ENCODE results near the gene WFDC2. TPM values are rescaled to one million over a fixed set of nuclear protein-coding genes. Genes with fewer than 3 reads are reported as not detected.

Gene WFDC2
- total and polyA plus RNA-seq, 10 of the 15 experiments (the other 5 are each of a cell fraction or from before 2014, with no cell fraction given): 0.13 TPM; not detected in 9

DNA sequence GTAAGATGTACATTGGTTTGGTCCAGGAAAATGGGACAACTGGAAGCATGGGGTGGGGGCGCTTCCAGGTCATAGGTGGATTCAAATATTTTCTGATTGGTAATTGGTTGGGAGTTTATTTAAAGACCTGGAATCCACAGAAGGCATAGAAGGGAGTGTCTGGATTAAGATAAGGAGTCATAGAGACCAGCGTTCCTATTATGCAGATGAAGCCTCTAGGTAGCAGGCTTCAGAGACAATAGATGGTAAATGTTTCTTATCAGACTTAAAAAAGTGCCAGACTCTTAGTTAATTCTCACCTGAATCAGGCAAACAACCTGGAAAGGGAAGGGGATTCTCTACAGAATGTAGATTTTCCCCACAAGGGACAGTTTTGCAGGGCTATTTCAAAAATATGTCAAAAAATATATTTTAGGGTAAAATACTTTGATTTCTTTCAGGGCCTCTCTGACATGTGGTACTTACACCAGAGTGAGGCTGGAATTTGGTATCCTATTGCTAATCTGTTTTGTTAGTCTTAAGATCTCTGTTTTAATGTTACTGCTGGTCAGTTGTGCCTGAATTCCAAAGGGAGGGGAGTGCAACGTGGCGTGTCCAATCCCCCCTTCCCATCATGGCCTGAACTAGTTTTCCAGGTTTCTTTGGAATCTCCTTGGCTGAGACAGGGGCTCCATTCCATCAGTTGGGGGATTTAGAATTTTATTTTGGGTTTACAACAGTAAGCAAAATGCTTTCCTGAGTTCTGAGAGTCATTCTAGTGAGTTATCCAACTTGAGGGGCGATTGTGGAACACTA lies 28.5 kb upstream of the WFDC2 start (continued):
- TF ChIP-seq, protein P1, sequence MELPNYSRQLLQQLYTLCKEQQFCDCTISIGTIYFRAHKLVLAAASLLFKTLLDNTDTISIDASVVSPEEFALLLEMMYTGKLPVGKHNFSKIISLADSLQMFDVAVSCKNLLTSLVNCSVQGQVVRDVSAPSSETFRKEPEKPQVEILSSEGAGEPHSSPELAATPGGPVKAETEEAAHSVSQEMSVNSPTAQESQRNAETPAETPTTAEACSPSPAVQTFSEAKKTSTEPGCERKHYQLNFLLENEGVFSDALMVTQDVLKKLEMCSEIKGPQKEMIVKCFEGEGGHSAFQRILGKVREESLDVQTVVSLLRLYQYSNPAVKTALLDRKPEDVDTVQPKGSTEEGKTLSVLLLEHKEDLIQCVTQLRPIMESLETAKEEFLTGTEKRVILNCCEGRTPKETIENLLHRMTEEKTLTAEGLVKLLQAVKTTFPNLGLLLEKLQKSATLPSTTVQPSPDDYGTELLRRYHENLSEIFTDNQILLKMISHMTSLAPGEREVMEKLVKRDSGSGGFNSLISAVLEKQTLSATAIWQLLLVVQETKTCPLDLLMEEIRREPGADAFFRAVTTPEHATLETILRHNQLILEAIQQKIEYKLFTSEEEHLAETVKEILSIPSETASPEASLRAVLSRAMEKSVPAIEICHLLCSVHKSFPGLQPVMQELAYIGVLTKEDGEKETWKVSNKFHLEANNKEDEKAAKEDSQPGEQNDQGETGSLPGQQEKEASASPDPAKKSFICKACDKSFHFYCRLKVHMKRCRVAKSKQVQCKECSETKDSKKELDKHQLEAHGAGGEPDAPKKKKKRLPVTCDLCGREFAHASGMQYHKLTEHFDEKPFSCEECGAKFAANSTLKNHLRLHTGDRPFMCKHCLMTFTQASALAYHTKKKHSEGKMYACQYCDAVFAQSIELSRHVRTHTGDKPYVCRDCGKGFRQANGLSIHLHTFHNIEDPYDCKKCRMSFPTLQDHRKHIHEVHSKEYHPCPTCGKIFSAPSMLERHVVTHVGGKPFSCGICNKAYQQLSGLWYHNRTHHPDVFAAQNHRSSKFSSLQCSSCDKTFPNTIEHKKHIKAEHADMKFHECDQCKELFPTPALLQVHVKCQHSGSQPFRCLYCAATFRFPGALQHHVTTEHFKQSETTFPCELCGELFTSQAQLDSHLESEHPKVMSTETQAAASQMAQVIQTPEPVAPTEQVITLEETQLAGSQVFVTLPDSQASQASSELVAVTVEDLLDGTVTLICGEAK (IDR thresholded peaks at IDR 0.05; ENCODE audit: borderline replicate concordance): no peak

DNA sequence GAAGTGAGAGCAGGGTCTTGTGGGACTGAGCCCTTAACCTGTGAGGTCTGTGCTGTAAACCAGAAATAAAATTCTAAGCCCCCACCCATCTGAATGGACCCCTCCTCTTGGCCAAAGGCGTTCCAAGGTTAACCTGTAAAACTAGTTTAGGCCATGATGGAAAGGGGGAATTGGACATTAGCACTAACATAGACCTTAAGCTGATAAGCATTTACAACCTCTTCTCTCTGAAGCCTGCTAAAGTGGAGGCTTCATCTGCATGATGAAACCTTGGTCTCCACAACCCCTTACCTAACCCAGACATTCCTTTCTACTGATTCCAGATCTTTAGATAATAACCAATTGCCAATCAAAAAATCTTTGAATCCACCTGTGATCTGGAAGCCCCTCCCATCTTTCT lies 27.8 kb upstream of the WFDC2 start:
- Histone ChIP-seq H2AFZ (ENCODE audit: control insufficient read depth, low read depth, low read length) (no peak overlapping the region), H3K27ac (ENCODE audit: control insufficient read depth, insufficient read depth) (no peak overlapping the region), H3K79me2 (ENCODE audit: control insufficient read depth, insufficient read depth, low read length) (no peaks in the 10 kb centered on the region), H3K4me2 (ENCODE audit: control insufficient read depth, insufficient read depth) (no peak overlapping the region), H3K4me1 (ENCODE audit: control insufficient read depth, insufficient read depth, low read length) (no peaks in the 10 kb centered on the region; the same call in 1 of the 2 replicates), H3K4me3 (no peak overlapping the region), H4K20me1 (ENCODE audit: control insufficient read depth, insufficient read depth) (no peaks in the 10 kb centered on the region), H3K27me3 (replicated peaks in 1 of 2; ENCODE audit: control insufficient read depth in 2 of 2, insufficient read depth in 2 of 2, low read length in 1 of 2) (no peaks in the 10 kb centered on the region; a peak in 2 of 4 replicates), H3K36me3 (ENCODE audit: control insufficient read depth in 2 of 2, insufficient read depth in 2 of 2, low read length in 1 of 2) (no peaks in the 10 kb centered on the region), H3K9me3 (replicated peaks; ENCODE audit: control insufficient read depth, insufficient read depth, low read length) (no peaks in the 10 kb centered on the region), H3K9ac (ENCODE audit: control insufficient read depth, insufficient read depth, low read length) (no peak overlapping the region)
- ChIA-PET RAD21 (ENCODE audit: unreplicated experiment) (no interaction called here), CTCF (no interaction called here), POLR2A (no interaction called here), SMC1A (ENCODE audit: uncharacterized antibody, unreplicated experiment) (no interaction called here)
- no peak for FAIRE-seq
- BruUV-seq (replicated peaks): no TSS peak
- ATAC-seq: no peak
- no peak for DNase-seq (ENCODE audit: low read depth, low spot score)
- intact Hi-C loops (cut with micrococcal nuclease; ENCODE audit: unreplicated experiment): no loop called here
- in situ Hi-C loops (cut with MboI): no loop called here
- TF ChIP-seq EED (IDR thresholded peaks at IDR 0.05; ENCODE audit: low read depth): no peak
- WGBS (ENCODE audit: insufficient coverage, insufficient replicate concordance, low lambda C conversion rate, missing lambda C conversion rate): 40% methylated on average over 1 of the region's 1 CpG
